GM12878 (cell line): ENCODE measurements around the gene LCAT.

Source experiments
- ETV6 ChIP-seq, 2 experiments: fragments of 450-650 bp in 1 of 2; IDR thresholded peaks in 1 of 2; conservative IDR thresholded peaks in 1 of 2; 2 replicates each; pipeline ENCODE4 v1.6.1; 2014; ENCODE audit warnings: antibody characterized with exemption in 1 of 2, borderline replicate concordance in 1 of 2, low read depth in 1 of 2, mild to moderate bottlenecking in 1 of 2, moderate library complexity in 1 of 2
- FOXK2 ChIP-seq: fragments of 450-650 bp; IDR thresholded peaks from 2 replicates; pipeline ENCODE4 v1.6.1; 2017; ENCODE audit warnings: mild to moderate bottlenecking, moderate library complexity
- MYC ChIP-seq: IDR thresholded peaks from 2 replicates; pipeline ENCODE4 v1.6.1; 2011; ENCODE audit warnings: mild to moderate bottlenecking, low read length, moderate library complexity, inconsistent platforms; ENCODE audit not compliant: insufficient read depth, insufficient replicate concordance, insufficient read length, severe bottlenecking
- TF ChIP-seq, protein P1 (sequence below): IDR thresholded peaks from 2 replicates; pipeline ENCODE4 v1.6.1; 2011; ENCODE audit warnings: low read depth, low read length, improper control_type of control experiment, borderline replicate concordance

DNA sequence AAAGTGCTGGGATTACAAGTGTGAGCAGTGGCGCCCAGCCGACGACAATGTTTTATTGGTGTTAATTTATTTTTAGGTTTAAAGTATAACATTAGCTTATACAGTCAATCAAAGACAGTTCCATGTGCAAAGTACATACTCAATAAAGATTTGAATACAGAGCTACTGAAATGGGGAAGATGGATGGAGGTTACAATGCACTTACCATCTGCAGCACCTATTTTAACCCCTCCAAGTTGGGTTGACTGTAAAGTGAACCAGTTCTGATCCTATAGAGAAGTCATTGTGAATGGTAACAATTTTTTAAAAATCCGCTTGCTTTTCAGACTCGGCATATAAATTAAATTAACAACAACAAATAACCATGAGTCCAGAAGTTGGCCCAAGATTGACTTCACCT lies 51.5 kb downstream of the LCAT start:
- TF ChIP-seq ETV6 (conservative IDR thresholded peaks at IDR 0.05 in 1 of 2, IDR thresholded peaks at IDR 0.05 in 1 of 2; ENCODE audit: borderline replicate concordance in 1 of 2, low read depth in 1 of 2) (no peak), FOXK2 (no peak), MYC (no peak)
- TF ChIP-seq, protein P1, sequence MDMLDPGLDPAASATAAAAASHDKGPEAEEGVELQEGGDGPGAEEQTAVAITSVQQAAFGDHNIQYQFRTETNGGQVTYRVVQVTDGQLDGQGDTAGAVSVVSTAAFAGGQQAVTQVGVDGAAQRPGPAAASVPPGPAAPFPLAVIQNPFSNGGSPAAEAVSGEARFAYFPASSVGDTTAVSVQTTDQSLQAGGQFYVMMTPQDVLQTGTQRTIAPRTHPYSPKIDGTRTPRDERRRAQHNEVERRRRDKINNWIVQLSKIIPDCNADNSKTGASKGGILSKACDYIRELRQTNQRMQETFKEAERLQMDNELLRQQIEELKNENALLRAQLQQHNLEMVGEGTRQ = no peak
